K562 (cell line): ENCODE data around the gene OR6K2. TPM values are rescaled to one million over a fixed set of nuclear protein-coding genes. Genes with fewer than 3 reads are reported as not detected.
A peak's percentile ranks its signal among the peaks of the same experiment; 100 is the strongest.

Source experiments
- ATAC-seq: fragments of 200-7000 bp; cut with Tn5 transposase; 3 replicates; pipeline ENCODE4 v1.9.1; 2020; ENCODE audit warnings: moderate library complexity
- BruUV-seq: library from RNA; stranded (reverse); fragments of 400-500 nt; replicated peaks from 2 replicates; lab custom pipeline; 2021; lab: Mats Ljungman, UMichigan
- CTCF ChIA-PET: fragments of 300-600 bp; formaldehyde crosslinking; extraction: SDS; loops from one replicate; lab custom pipeline; 2021; ENCODE audit warnings: low intra/inter-chr PET ratio; lab: Yijun Ruan, JAX
- POLR2A ChIA-PET: fragments of 300-600, 350-650 bp; sonication (Branson Sonifier 250); formaldehyde crosslinking; extraction: SDS; loops from one replicate; lab custom pipeline; 2021; ENCODE audit warnings: antibody characterized with exemption, inconsistent platforms; lab: Yijun Ruan, JAX
- DNase-seq, 4 experiments: peaks; one replicate each; pipeline versions ENCODE4 v3.0.0 to v3.0.0-alpha.2; 2011 to 2018; ENCODE audit warnings: low spot score in 3 of 4, mixed read lengths in 3 of 4; ENCODE audit errors: extremely low read depth in 1 of 4
- FAIRE-seq: peaks from 2 replicates; lab custom pipeline; 2011; peaks lifted over from hg19 to GRCh38; lab: Jason Lieb, UNC
- H2AFZ ChIP-seq: 2 replicates; pipeline ENCODE4 v1.6.0; 2011; ENCODE audit warnings: low read depth, low read length, control low read depth, inconsistent platforms
- H3K27ac ChIP-seq: fragments of 200-600 bp; 3 replicates; pipeline ENCODE4 v1.8.0; 2011; ENCODE audit warnings: low read depth, mild to moderate bottlenecking, control low read depth, inconsistent platforms, low read length, moderate library complexity, mixed read lengths; ENCODE audit errors: extremely low read depth
- H3K27me3 ChIP-seq, 2 experiments: fragments of 300-600 bp in 1 of 2; 2 replicates in 1 of 2; 3 replicates in 1 of 2; pipeline versions ENCODE4 v1.6.0 to v1.8.0; 2011; ENCODE audit warnings: inconsistent platforms in 2 of 2, low read length in 2 of 2, mild to moderate bottlenecking in 1 of 2, mixed read lengths in 1 of 2, moderate library complexity in 1 of 2; ENCODE audit not compliant: control insufficient read depth in 2 of 2, insufficient read depth in 2 of 2
- H3K36me3 ChIP-seq: fragments of 300-600 bp; 3 replicates; pipeline ENCODE4 v1.8.0; 2011; ENCODE audit warnings: mild to moderate bottlenecking, low read length, inconsistent platforms; ENCODE audit not compliant: control insufficient read depth, insufficient read depth
- H3K4me1 ChIP-seq, 2 experiments: fragments of 200-600 bp in 1 of 2; replicated peaks in 1 of 2; 2 replicates in 1 of 2; 3 replicates in 1 of 2; pipeline versions ENCODE4 v1.5.1 to v1.8.0; 2011; ENCODE audit warnings: inconsistent platforms in 2 of 2, low read length in 2 of 2, mild to moderate bottlenecking in 1 of 2, mixed read lengths in 1 of 2, moderate library complexity in 1 of 2; ENCODE audit not compliant: control insufficient read depth in 2 of 2, insufficient read depth in 2 of 2
- H3K4me2 ChIP-seq: 2 replicates; pipeline ENCODE4 v1.6.1; 2011; ENCODE audit warnings: low read length, control low read depth, inconsistent platforms, mixed read lengths; ENCODE audit not compliant: insufficient read depth
- H3K4me3 ChIP-seq: fragments of 200-600 bp; sonication (generic), shearing (Covaris generic); 2 replicates; pipeline ENCODE4 v1.5.1; 2016; ENCODE audit warnings: control low read depth, inconsistent platforms
- H3K79me2 ChIP-seq: fragments of 200-600 bp; 3 replicates; pipeline ENCODE4 v1.8.0; 2011; ENCODE audit warnings: low read length, inconsistent platforms; ENCODE audit not compliant: control insufficient read depth, insufficient read depth
- H3K9ac ChIP-seq, 2 experiments: 2 replicates each; pipeline versions ENCODE4 v1.6.0 to v1.6.1; 2011; ENCODE audit warnings: low read depth in 2 of 2, low read length in 2 of 2, control low read depth in 1 of 2, inconsistent platforms in 1 of 2, mild to moderate bottlenecking in 1 of 2, mixed read lengths in 1 of 2; ENCODE audit not compliant: insufficient read depth in 1 of 2
- H3K9me1 ChIP-seq: one replicate; pipeline ENCODE4 v1.6.0; 2011; ENCODE audit warnings: inconsistent platforms, mild to moderate bottlenecking, low read length, moderate library complexity; ENCODE audit not compliant: control insufficient read depth, insufficient read depth
- H3K9me3 ChIP-seq: replicated peaks from 2 replicates; pipeline ENCODE4 v1.5.1; 2011; ENCODE audit warnings: low read depth, low read length, inconsistent platforms; ENCODE audit not compliant: control insufficient read depth, insufficient read depth
- H4K20me1 ChIP-seq: replicated peaks from 2 replicates; pipeline ENCODE4 v1.6.1; 2011; ENCODE audit warnings: low read length, inconsistent platforms, mixed read lengths; ENCODE audit not compliant: control insufficient read depth, insufficient read depth
- CTCF ChIP-seq, 3 experiments: IDR thresholded peaks in 2 of 3; conservative IDR thresholded peaks in 1 of 3; 2 replicates each; pipeline ENCODE4 v1.5.1; 2011 to 2012; ENCODE audit warnings: low read length in 3 of 3, mild to moderate bottlenecking in 3 of 3, control low read depth in 2 of 3, improper control_type of control experiment in 1 of 3, inconsistent platforms in 1 of 3, low read depth in 1 of 3, mixed read lengths in 1 of 3, moderate library complexity in 1 of 3; ENCODE audit not compliant: insufficient read depth in 2 of 3
- FUS ChIP-seq: fragments of 200-400 bp; formaldehyde crosslinking; optimal IDR thresholded peaks from 2 replicates; pipeline ENCODE3; 2017; ENCODE audit warnings: low read depth, low read length
- MCM2 ChIP-seq: fragments of 450-650 bp; IDR thresholded peaks from 2 replicates; pipeline ENCODE4 v1.6.1; 2017; ENCODE audit warnings: low read depth, mild to moderate bottlenecking
- PBX2 ChIP-seq, 2 experiments: IDR thresholded peaks in 1 of 2; conservative IDR thresholded peaks in 1 of 2; 2 replicates each; pipeline ENCODE4 v1.6.1; 2016; ENCODE audit warnings: low read depth in 2 of 2, mild to moderate bottlenecking in 1 of 2, missing compliant biosample characterization in 1 of 2, missing genetic modification characterization in 1 of 2, moderate library complexity in 1 of 2
- PCBP2 ChIP-seq: fragments of 200-400 bp; formaldehyde crosslinking; IDR thresholded peaks from 2 replicates; pipeline ENCODE4 v1.6.1; 2018; ENCODE audit warnings: low read length, low read depth, mild to moderate bottlenecking, moderate library complexity; ENCODE audit not compliant: poor library complexity, severe bottlenecking
- RAD21 ChIP-seq, 2 experiments: fragments of 250-450 bp in 1 of 2; fragments of 450-650 bp in 1 of 2; sonication (Bioruptor Pico) in 1 of 2; formaldehyde crosslinking in 1 of 2; IDR thresholded peaks in 1 of 2; conservative IDR thresholded peaks in 1 of 2; 2 replicates each; pipeline versions ENCODE4 v1.4.0 to v1.8.0; 2020 to 2022; ENCODE audit warnings: mild to moderate bottlenecking in 2 of 2, moderate library complexity in 1 of 2
- SLC30A9 ChIP-seq: fragments of 250-450 bp; sonication (Bioruptor Pico); IDR thresholded peaks from 2 replicates; pipeline ENCODE4 v1.8.0; 2022; ENCODE audit warnings: mild to moderate bottlenecking, moderate library complexity
- SREBF1 ChIP-seq: fragments of 150-350 bp; IDR thresholded peaks from 2 replicates; pipeline ENCODE4 v1.6.1; 2014; ENCODE audit warnings: antibody characterized with exemption, low read depth, low read length, borderline replicate concordance
- ZEB2 ChIP-seq: fragments of 450-650 bp; IDR thresholded peaks from 2 replicates; pipeline ENCODE4 v1.6.1; 2016
- ZNF717 ChIP-seq: fragments of 250-450 bp; sonication (Bioruptor Pico); IDR thresholded peaks from 2 replicates; pipeline ENCODE4 v1.5.0; 2021
- WGBS: fragments of 100-300 bp; shearing (Covaris generic); methylation state at CpG from one replicate; pipeline ENCODE4 v1.1.6; 2016; ENCODE audit warnings: low coverage, mixed read lengths; ENCODE audit not compliant: insufficient coverage; ENCODE audit errors: missing lambda C conversion rate; 5-methylcytosine and 5-hydroxymethylcytosine counted together
- in situ Hi-C: fragments of 300-500 bp; cut with MboI; formaldehyde crosslinking; loops from 4 replicates; pipeline ENCODE4 v1.15.0; 2018; ENCODE audit warnings: inconsistent platforms, mixed read lengths
- intact Hi-C: fragments of 100-400 bp; cut with micrococcal nuclease; formaldehyde crosslinking; loops from 2 replicates; pipeline ENCODE4 v1.14.2; 2022
- polyA plus RNA-seq, 8 experiments: library from polyadenylated mRNA; depleted of rRNA in 4 of 8; stranded (reverse) in 5 of 8; unstranded in 3 of 8; fragments of >200 nt; fragmentation: Nextera tagmentation in 2 of 8; fragmentation: Illumina TruSeq in 1 of 8; extraction: Ambion mirVana in 2 of 8; extraction: Trizol in 1 of 8; gene quantifications; 2 replicates each; pipeline versions ENCODE4 v1.2.1 to v1.2.3, GENCODE V29; 2011 to 2014; ENCODE audit warnings: inconsistent platforms in 1 of 8, missing spikeins in 1 of 8
- total RNA-seq, 7 experiments: library from RNA; depleted of rRNA in 6 of 7; stranded (reverse); fragments of >200 nt in 6 of 7; fragmentation: Illumina TruSeq in 2 of 7; extraction: Trizol in 2 of 7; gene quantifications; 2 replicates each; pipeline versions ENCODE4 v1.2.1 to v1.2.3, GENCODE V29; 2011 to 2021; ENCODE audit warnings: low replicate concordance in 1 of 7

OR6K2 gene
- total and polyA plus RNA-seq, 9 of the 15 experiments (the other 6 are each of a cell fraction or from before 2014, with no cell fraction given) = not detected

- TF ChIP-seq PBX2 (CRISPR knock-in tag; IDR thresholded peaks at IDR 0.05; ENCODE audit: low read depth) (no peak), PBX2 (tag; conservative IDR thresholded peaks at IDR 0.05; ENCODE audit: low read depth) (no peak), ZNF717 (CRISPR knock-in tag) (no peak)
These were observed 34.4 kb downstream of the OR6K2 start (continued) for GRCh38 chr1:158666037-158666436.

- WGBS = 94% methylated on average over 6 of the region's 6 CpGs
- peak in 1 of 4 experiments; percentile 14 for DNase-seq
- Histone ChIP-seq H3K36me3 (peaks cover 93% of the 10 kb centered on the region), H4K20me1 (no peaks in the 10 kb centered on the region), H3K79me2 (no peaks in the 10 kb centered on the region), H3K9me1 (no peaks in the 10 kb centered on the region), H3K4me1 (no peaks in the 10 kb centered on the region), H3K9me3 (no peaks in the 10 kb centered on the region), H3K27me3 (no peaks in the 10 kb centered on the region), H3K4me3 (no peak overlapping the region), H3K27ac (no peak overlapping the region), H3K4me2 (no peak overlapping the region), H3K9ac (no peak overlapping the region), H2AFZ (no peak overlapping the region)
- FAIRE-seq = no peak
- ChIA-PET CTCF (interaction anchor here (0.7 kb wide), 1 partner anchor 435 kb away, joined by 3 read pairs; no protein-coding TSS in a partner anchor), POLR2A (no interaction called here)
- intact Hi-C loops (loop anchor here (10.0 kb wide), 1 partner anchor 340 kb away; no protein-coding TSS in a partner anchor), in situ Hi-C loops (no loop called here)
- no TSS peak for BruUV-seq
- peak; percentile 21; the same call in 1 of the 3 replicates for ATAC-seq
- TF ChIP-seq SREBF1 (no peak), MCM2 (no peak), SLC30A9 (CRISPR knock-in tag) (no peak), CTCF (IDR thresholded peaks at IDR 0.05 in 2 of 3, conservative IDR thresholded peaks at IDR 0.05 in 1 of 3; ENCODE audit: insufficient read depth in 2 of 3, low read depth in 1 of 3, low read length in 3 of 3) (peak in 1 of 3 experiments; percentile 8; a peak in 1 of 6 replicates), PCBP2 (no peak), RAD21 (CRISPR knock-in tag; conservative IDR thresholded peaks at IDR 0.05 in 1 of 2, IDR thresholded peaks at IDR 0.05 in 1 of 2) (peak; percentile 30 to 47; a peak in 3 of 4 replicates), FUS (no peak), ZEB2 (no peak)
These were observed 45.9 kb downstream of the OR6K2 start for GRCh38 chr1:158654571-158654970.
